GM18868 (cell line): Measurements from ENCODE around the gene CES3.
"Not testable (repeated sequence)": the region's sequence is repeated elsewhere in the genome, so short reads cannot be mapped to it uniquely, and the experiment has no call there.

Source experiments
- ATAC-seq: cut with Tn5 transposase; IDR thresholded peaks from one replicate; pipeline ENCODE4 v1.9.1; 2021; ENCODE audit warnings: mild to moderate bottlenecking, moderate library complexity; ENCODE audit not compliant: unreplicated experiment

CES3 gene

DNA sequence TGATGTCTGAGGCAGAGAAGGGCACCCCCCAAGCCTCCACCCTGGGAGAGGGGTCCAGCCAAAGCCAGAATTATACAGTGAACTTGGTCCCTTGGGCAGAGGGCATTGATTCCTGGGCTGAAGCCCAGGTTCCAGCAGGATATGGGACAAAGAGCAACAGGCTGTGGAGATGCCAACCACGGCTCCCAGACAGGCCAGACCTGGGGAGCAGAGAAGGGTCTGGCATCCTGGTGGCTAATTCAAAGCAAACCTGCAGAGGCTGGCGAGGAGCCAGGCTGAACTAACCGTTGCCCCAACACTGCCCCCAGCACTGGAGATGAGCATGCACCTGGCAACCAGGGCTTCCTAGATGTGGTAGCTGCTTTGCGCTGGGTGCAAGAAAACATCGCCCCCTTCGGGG, 3.0 kb downstream of the CES3 start:
- ATAC-seq: no peak

DNA sequence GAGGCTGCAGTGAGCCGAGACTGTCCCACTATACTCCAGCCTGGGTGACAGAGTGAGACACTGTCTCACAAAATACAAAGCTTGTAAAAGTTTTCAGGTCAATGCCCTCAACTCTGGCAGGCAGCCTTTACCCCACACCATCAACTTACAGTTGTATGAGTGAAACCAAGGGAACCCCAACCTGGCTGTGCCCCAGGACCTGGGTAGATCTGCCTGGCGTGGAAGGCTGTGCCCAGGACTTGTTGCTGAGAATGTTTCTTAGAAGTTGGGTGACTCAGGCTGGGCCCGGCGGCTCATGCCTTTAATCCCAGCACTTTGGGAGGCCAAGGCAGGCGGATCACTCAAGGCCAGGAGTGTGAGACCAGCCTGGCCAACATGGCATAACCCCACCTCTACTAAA, 7.8 kb downstream of the CES3 start:
- no peak for ATAC-seq

DNA sequence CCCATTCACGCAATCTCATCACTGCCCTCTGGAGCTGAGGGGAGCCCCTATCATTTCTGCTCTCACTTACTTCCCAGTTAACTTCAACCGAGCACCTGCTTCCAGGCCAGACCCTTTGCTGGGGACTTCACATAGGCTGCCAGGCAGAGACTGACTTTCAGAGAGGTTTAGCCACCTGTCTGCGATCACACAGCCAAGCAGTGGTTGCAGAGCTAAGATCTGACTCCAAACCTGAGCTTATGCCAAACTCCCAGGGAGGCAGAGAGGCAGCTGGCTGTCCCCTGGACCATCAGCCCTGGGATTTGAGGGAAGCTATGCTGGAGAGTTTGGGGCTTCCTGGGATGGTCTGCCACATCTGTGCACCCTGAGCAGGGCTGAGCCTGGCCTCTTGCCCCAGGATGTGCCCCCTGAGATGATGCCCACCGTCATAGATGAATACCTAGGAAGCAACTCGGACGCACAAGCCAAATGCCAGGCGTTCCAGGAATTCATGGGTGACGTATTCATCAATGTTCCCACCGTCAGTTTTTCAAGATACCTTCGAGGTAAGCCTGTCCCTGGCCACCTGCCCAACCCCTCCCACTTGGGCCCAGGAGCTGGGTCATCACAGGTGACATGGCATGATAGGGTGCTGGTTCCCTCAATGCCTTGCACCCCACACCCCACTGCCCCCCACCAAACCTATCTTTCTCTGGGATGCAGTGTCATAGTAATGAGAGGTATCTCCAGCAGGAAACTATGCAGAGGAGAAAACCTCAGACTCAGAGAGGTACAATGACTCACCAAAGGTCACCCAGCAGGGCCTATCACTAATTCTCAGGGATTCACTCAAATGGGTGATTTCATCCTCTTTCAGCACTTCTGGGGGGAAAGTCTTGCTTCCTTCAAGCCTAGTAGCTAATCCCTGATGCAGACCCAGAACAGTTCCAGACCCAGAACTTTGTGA, 10.0 kb downstream of the CES3 start:
- ATAC-seq: no peak

DNA sequence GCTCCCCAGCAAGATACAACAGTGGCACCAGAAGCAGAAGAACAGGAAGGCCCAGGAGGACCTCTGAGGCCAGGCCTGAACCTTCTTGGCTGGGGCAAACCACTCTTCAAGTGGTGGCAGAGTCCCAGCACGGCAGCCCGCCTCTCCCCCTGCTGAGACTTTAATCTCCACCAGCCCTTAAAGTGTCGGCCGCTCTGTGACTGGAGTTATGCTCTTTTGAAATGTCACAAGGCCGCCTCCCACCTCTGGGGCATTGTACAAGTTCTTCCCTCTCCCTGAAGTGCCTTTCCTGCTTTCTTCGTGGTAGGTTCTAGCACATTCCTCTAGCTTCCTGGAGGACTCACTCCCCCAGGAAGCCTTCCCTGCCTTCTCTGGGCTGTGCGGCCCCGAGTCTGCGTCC, 11.9 kb downstream of the CES3 start:
- ATAC-seq: no peak

DNA sequence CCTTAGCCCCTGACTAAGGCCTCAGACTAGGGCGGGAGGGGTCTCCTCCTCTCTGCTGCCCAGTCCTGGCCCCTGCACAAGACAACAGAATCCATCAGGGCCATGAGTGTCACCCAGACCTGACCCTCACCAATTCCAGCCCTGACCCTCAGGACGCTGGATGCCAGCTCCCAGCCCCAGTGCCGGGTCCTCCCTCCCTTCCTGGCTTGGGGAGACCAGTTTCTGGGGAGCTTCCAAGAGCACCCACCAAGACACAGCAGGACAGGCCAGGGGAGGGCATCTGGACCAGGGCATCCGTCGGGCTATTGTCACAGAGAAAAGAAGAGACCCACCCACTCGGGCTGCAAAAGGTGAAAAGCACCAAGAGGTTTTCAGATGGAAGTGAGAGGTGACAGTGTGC, 12.7 kb downstream of the CES3 start:
- ATAC-seq: no peak

DNA sequence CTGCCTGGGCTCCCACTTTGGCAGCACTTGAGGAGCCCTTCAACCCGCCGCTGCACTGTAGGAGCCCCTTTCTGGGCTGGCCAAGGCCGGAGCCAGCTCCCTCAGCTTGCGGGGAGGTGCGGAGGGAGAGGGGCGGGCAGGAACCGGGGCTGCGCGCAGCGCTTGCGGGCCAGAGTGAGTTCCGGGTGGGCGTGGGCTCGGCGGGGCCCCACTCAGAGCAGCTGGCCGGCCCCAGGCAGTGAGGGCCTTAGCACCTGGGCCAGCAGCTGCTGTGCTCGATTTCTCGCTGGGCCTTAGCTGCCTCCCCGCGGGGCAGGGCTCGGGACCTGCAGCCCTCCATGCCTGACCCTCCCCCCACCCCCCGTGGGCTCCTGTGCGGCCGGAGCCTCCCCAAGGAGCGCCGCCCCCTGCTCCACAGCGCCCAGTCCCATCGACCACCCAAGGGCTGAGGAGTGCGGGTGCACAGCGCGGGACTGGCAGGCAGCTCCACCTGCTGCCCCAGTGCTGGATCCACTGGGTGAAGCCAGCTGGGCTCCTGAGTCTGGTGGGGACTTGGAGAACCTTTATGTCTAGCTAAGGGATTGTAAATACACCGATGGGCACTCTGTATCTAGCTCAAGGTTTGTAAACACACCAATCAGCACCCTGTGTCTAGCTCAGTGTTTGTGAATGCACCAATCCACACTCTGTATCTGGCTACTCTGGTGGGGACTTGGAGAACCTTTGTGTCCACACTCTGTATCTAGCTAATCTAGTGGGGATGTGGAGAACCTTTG, 13.3 kb downstream of the CES3 start:
- ATAC-seq: not testable (repeated sequence)

GRCh38 chr16:66974932-66975246, 13.8 kb downstream of the CES3 start:
- ATAC-seq: not testable (repeated sequence)

DNA sequence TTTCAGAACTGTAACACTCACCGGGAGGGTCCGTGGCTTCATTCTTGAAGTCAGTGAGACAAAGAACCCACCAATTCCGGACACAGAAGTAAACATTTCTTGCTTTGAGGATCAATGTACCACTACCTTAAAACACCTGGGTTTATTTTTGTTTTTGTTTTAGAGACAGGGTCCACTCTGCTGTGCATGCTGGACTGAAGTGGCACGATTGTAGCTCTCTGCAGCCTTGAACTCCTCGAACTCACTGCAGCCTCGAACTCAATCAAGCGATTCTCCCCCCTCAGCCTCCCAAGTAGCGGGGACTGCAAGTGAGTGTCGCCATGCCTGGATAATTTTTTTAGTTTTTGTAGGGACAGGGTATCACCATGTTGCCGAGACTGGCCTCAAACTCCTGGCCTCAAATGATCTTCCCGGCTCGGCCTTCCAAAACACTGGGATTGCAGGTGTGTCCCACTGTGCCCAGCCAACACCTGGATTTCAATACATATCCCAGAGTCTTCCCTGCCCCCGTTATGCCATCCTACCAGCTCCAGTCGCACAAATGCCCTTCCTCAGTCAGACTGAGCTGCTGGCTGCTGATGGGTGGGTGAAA, 14.3 kb downstream of the CES3 start:
- no peak for ATAC-seq

GRCh38 chr16:66976746-66977145, 15.7 kb downstream of the CES3 start:
- no peak for ATAC-seq

DNA sequence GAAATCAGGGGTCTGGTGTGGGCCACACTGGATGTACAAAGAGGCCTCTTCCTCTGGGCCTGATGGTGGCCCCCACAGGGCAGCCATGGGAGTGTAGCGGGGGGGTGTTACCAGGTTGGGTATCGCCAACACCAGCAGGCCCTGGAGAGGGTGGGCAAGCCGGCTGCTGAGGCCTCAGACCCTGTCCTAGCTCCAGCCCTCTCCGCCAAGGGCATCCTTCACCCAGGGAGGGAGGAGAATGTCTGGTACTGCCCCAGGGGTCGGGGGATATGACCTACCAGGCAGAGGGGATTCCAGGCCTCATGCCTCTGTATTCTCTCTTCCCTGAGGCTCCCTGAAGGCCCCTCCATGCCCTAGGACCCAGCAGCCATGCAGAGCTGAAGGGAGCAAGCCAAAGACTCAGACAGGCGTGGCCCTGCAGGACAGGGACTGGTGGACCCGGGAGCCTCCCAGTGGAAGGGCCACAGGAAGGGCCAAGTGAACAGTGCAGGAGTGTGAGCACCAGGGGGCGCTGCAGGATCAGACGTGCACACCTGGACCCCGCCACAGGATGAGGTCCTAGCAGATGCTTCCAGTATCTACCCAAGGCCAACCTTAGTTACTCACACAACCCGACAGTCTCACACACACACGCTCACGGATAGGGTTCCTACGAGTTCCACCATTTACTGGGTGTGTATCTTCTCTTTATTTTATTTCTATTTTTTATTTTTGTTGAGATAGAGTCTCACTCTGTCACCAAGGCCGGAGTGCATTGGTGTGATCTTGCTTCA, 16.5 kb downstream of the CES3 start:
- ATAC-seq: peak; percentile 82

GRCh38 chr16:66979011-66979717, 18.1 kb downstream of the CES3 start:
- ATAC-seq: no peak

DNA sequence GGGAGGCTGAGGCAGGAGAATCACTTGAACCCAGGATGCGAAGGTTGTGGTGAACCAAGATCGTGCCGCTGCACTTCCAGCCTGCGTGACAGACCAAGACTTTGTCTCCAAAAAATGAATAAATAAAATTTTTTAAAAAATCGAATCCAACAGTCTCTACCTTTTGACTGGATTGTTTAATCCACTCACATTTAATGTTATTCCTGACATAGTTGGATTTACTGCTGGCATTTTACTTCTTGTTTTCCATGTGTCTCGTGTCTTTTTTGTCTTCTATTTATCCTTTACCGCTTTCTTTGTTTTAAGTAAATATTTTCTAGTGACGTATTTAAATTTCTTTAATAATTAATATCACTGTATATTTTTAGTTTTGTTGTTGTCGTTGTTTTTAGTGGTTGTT, 22.0 kb downstream of the CES3 start:
- ATAC-seq: no peak

- no peak for ATAC-seq
Observed at GRCh38 chr16:66984892-66985311, 23.8 kb downstream of the CES3 start.

- no peak for ATAC-seq
Observed at GRCh38 chr16:66986559-66986958, 25.5 kb downstream of the CES3 start.

- no peak for ATAC-seq
Observed at GRCh38 chr16:66988197-66988788, 27.2 kb downstream of the CES3 start, which contains the start of gene CES4A. TSS of gene CES4A (plus strand) at chr16:66988589. CDS start at chr16:66988773, 184 bp downstream.

GRCh38 chr16:66991545-66992077, 30.5 kb downstream of the CES3 start:
- ATAC-seq: no peak

- ATAC-seq: not testable (repeated sequence)
Observed at GRCh38 chr16:66993558-66993957, 32.5 kb downstream of the CES3 start.

- ATAC-seq: no peak
Observed at GRCh38 chr16:66996324-66996982, 35.4 kb downstream of the CES3 start.

GRCh38 chr16:66996983-66997358, 35.9 kb downstream of the CES3 start:
- no peak for ATAC-seq
